B cell (primary cell): ENCODE results near the gene PTGFRN. TPM values are rescaled to one million over a fixed set of nuclear protein-coding genes. Genes with fewer than 3 reads are reported as not detected.

Experiments
- ATAC-seq: fragments of 200-7000 bp; cut with Tn5 transposase; one replicate; pipeline ENCODE4 v1.10.0; 2021; ENCODE audit warnings: low read depth, mild to moderate bottlenecking, moderate number of reproducible peaks, moderate library complexity
- CTCF ChIA-PET: fragments of 350-600 bp; sonication (Branson Sonifier 250); formaldehyde crosslinking; loops from one replicate; lab custom pipeline; 2021; ENCODE audit warnings: antibody characterized with exemption, inconsistent platforms; lab: Charles Lee
- POLR2A ChIA-PET: fragments of 350-600 bp; sonication (Branson Sonifier 250); formaldehyde crosslinking; loops from one replicate; lab custom pipeline; 2021; ENCODE audit warnings: antibody characterized with exemption; lab: Charles Lee
- DNase-seq: peaks from one replicate; pipeline ENCODE4 v3.0.0; 2013
- H2AFZ ChIP-seq: 2 replicates; pipeline ENCODE4 v1.6.1; 2012; ENCODE audit warnings: mild to moderate bottlenecking, low read depth, low read length; ENCODE audit not compliant: insufficient read depth, poor library complexity, severe bottlenecking
- H3K27ac ChIP-seq, 2 donors: 1 replicate in 1 of 2; 2 replicates in 1 of 2; pipeline ENCODE4 v1.5.1; 2012 to 2013; ENCODE audit warnings: low read length in 2 of 2, mild to moderate bottlenecking in 2 of 2, moderate library complexity in 1 of 2
- H3K27me3 ChIP-seq, 4 experiments: fragments of 200-600 bp in 1 of 4; sonication (generic) in 1 of 4; replicated peaks in 1 of 4; 1 replicate in 2 of 4; 2 replicates in 2 of 4; pipeline versions ENCODE4 v1.6.1 to v1.7.0; 2013 to 2016; ENCODE audit warnings: low read length in 3 of 4, mild to moderate bottlenecking in 2 of 4, mixed read lengths in 1 of 4, moderate library complexity in 1 of 4; ENCODE audit not compliant: insufficient read depth in 4 of 4, control insufficient read depth in 3 of 4; ENCODE audit errors: control extremely low read depth in 1 of 4
- H3K36me3 ChIP-seq, 2 experiments: replicated peaks in 1 of 2; 1 replicate in 1 of 2; 2 replicates in 1 of 2; pipeline versions ENCODE4 v1.6.1 to v1.7.1; 2013; ENCODE audit warnings: low read length in 1 of 2; ENCODE audit not compliant: insufficient read depth in 2 of 2, control insufficient read depth in 1 of 2; ENCODE audit errors: control extremely low read depth in 1 of 2, extremely low read depth in 1 of 2
- H3K4me1 ChIP-seq, 2 donors: fragments of 200-600 bp in 1 of 2; sonication (generic) in 1 of 2; 1 replicate in 1 of 2; 2 replicates in 1 of 2; pipeline versions ENCODE4 v1.5.1 to v1.6.1; 2013 to 2017; ENCODE audit warnings: low read length in 2 of 2; ENCODE audit not compliant: control insufficient read depth in 2 of 2, insufficient read depth in 2 of 2
- H3K4me2 ChIP-seq: replicated peaks from 2 replicates; pipeline ENCODE3; 2012; ENCODE audit warnings: mild to moderate bottlenecking, low read depth, low read length; ENCODE audit not compliant: poor library complexity, severe bottlenecking
- H3K4me3 ChIP-seq, 5 experiments: fragments of 200-600 bp in 1 of 5; sonication (generic) in 1 of 5; 1 replicate in 3 of 5; 2 replicates in 2 of 5; pipeline versions ENCODE4 v1.5.1 to v1.7.0; 2011 to 2016; ENCODE audit warnings: low read length in 4 of 5, mild to moderate bottlenecking in 4 of 5, low read depth in 2 of 5, control low read depth in 1 of 5, moderate library complexity in 1 of 5; ENCODE audit not compliant: insufficient read depth in 1 of 5; ENCODE audit errors: control extremely low read depth in 1 of 5, extremely low read depth in 1 of 5
- H3K79me2 ChIP-seq: fragments of 200-600 bp; sonication (generic); one replicate; pipeline ENCODE4 v1.6.0; 2016; ENCODE audit warnings: low read length; ENCODE audit not compliant: control insufficient read depth, insufficient read depth
- H3K9ac ChIP-seq: fragments of 200-600 bp; sonication (generic); 2 replicates; pipeline ENCODE4 v1.6.1; 2017; ENCODE audit warnings: mild to moderate bottlenecking, low read length, moderate library complexity
- H3K9me3 ChIP-seq, 3 donors: one replicate each; pipeline versions ENCODE4 v1.6.1 to v1.7.1; 2013; ENCODE audit warnings: low read length in 2 of 3; ENCODE audit not compliant: control insufficient read depth in 2 of 3, insufficient read depth in 1 of 3; ENCODE audit errors: control extremely low read depth in 1 of 3
- H4K20me1 ChIP-seq: 2 replicates; pipeline ENCODE4 v1.6.0; 2012; ENCODE audit warnings: mild to moderate bottlenecking, low read length; ENCODE audit not compliant: insufficient read depth, control insufficient read depth, poor library complexity, severe bottlenecking
- H3K27ac Mint-ChIP-seq: one replicate; pipeline ENCODE4 v1.8.0; 2021; ENCODE audit warnings: mixed read lengths
- H3K27me3 Mint-ChIP-seq: one replicate; pipeline ENCODE4 v1.8.0; 2021; ENCODE audit warnings: mixed read lengths
- H3K4me1 Mint-ChIP-seq: one replicate; pipeline ENCODE4 v1.8.0; 2021; ENCODE audit warnings: mixed read lengths
- H3K4me3 Mint-ChIP-seq: one replicate; pipeline ENCODE4 v1.8.0; 2021; ENCODE audit warnings: mixed read lengths
- H3K9me3 Mint-ChIP-seq: one replicate; pipeline ENCODE4 v1.8.0; 2022; ENCODE audit warnings: mixed read lengths; ENCODE audit not compliant: insufficient read depth
- EZH2 ChIP-seq: IDR thresholded peaks from 2 replicates; pipeline ENCODE4 v1.6.1; 2012; ENCODE audit warnings: borderline replicate concordance, low read depth, mild to moderate bottlenecking, moderate library complexity, low read length; ENCODE audit not compliant: insufficient read depth, poor library complexity, severe bottlenecking
- WGBS: methylation state at CpG from one replicate; pipeline ENCODE4 v1.1.5; 2013; ENCODE audit warnings: missing lambda C conversion rate; ENCODE audit not compliant: insufficient coverage; 5-methylcytosine and 5-hydroxymethylcytosine counted together
- intact Hi-C: fragments of 100-400 bp; cut with micrococcal nuclease; formaldehyde crosslinking; loops from one replicate; pipeline ENCODE4 v1.10.0; 2022
- polyA plus RNA-seq: library from polyadenylated mRNA; depleted of rRNA; stranded (reverse); fragments of >200 nt; gene quantifications from 2 replicates; pipeline ENCODE4 v1.2.3, GENCODE V29; 2012
- total RNA-seq, 2 donors: library from RNA; stranded (reverse); fragments of 120-200 nt in 1 of 2; gene quantifications; 1 replicate in 1 of 2; 2 replicates in 1 of 2; pipeline versions ENCODE4 v1.2.3 to v1.2.4, GENCODE V29; 2013 to 2022
- TF ChIP-seq, protein P1 (sequence below): fragments of 200-600 bp; IDR thresholded peaks from one replicate; pipeline ENCODE4 v1.8.0; 2022; ENCODE audit warnings: antibody characterized with exemption, mild to moderate bottlenecking

Gene PTGFRN
- total and polyA plus RNA-seq, 2 donors (not counting 1 experiment from before 2014, with no cell fraction given), result 0.17 TPM; not detected in 1

DNA sequence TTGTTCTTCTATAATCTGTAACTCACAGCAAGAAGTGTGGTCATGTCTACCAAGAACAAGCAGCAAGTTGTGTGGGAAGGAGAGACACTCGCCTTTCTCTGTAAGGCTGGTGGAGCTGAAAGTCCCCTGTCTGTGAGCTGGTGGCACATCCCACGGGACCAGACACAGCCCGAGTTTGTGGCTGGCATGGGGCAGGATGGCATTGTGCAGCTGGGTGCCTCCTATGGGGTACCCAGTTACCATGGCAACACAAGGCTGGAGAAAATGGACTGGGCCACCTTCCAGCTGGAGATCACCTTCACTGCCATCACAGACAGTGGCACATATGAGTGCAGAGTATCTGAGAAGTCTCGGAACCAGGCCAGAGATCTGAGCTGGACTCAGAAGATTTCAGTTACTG lies 107.3 kb downstream of the PTGFRN start:
- DNase-seq, result no peak
- ChIA-PET POLR2A (no interaction called here), CTCF (interaction anchor here (0.9 kb wide), 1 partner anchor 11 kb away, joined by 3 read pairs; no protein-coding TSS in a partner anchor)
- H3K4me1 Mint-ChIP-seq, result peaks cover 2% of the 10 kb centered on the region
- Histone ChIP-seq H4K20me1 (no peaks in the 10 kb centered on the region), H3K36me3 (no peaks in the 10 kb centered on the region), H3K79me2 (no peaks in the 10 kb centered on the region), H3K27me3 (no peaks in the 10 kb centered on the region), H2AFZ (no peak overlapping the region), H3K9ac (no peak overlapping the region), H3K4me2 (no peak overlapping the region), H3K4me3 (no peak overlapping the region), H3K9me3 (no peaks in the 10 kb centered on the region), H3K4me1 (no peaks in the 10 kb centered on the region), H3K27ac (no peak overlapping the region)
- no CpG with 5 or more reads among the region's 4 CpGs for WGBS
- no peak for ATAC-seq
- no peak for TF ChIP-seq EZH2
- TF ChIP-seq, protein P1, sequence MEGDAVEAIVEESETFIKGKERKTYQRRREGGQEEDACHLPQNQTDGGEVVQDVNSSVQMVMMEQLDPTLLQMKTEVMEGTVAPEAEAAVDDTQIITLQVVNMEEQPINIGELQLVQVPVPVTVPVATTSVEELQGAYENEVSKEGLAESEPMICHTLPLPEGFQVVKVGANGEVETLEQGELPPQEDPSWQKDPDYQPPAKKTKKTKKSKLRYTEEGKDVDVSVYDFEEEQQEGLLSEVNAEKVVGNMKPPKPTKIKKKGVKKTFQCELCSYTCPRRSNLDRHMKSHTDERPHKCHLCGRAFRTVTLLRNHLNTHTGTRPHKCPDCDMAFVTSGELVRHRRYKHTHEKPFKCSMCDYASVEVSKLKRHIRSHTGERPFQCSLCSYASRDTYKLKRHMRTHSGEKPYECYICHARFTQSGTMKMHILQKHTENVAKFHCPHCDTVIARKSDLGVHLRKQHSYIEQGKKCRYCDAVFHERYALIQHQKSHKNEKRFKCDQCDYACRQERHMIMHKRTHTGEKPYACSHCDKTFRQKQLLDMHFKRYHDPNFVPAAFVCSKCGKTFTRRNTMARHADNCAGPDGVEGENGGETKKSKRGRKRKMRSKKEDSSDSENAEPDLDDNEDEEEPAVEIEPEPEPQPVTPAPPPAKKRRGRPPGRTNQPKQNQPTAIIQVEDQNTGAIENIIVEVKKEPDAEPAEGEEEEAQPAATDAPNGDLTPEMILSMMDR, result no peak
- H3K27me3 Mint-ChIP-seq, result no peaks in the 10 kb centered on the region
- H3K9me3 Mint-ChIP-seq, result no peaks in the 10 kb centered on the region
- intact Hi-C loops, result no loop called here
- H3K4me3 Mint-ChIP-seq, result no peak overlapping the region
- no peak overlapping the region for H3K27ac Mint-ChIP-seq

DNA sequence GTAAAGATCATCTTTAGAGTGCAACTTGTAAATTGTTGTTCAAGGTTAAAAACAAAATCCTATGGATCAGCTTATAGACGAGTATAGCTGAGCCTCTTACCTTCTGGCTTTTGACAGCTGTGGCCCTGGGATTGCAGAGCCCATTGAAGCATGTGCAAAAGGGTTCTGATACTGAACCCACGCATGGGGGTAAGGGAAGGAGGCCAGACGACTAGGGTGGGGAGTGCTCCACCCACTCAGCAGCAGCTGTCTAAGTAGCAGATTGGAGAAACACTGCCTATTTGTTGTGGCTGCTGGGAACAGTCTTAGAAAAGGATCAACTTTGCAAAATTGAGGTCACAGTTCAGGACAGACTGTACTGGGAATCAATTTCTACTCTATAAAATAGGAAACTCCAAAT lies 107.9 kb downstream of the PTGFRN start:
- Histone ChIP-seq H3K4me2 (no peak overlapping the region), H3K9me3 (no peaks in the 10 kb centered on the region), H3K27me3 (no peaks in the 10 kb centered on the region), H4K20me1 (no peaks in the 10 kb centered on the region), H2AFZ (no peak overlapping the region), H3K27ac (no peak overlapping the region), H3K9ac (no peak overlapping the region), H3K4me1 (no peaks in the 10 kb centered on the region), H3K79me2 (no peaks in the 10 kb centered on the region), H3K4me3 (no peak overlapping the region), H3K36me3 (no peaks in the 10 kb centered on the region)
- no peak for TF ChIP-seq EZH2
- TF ChIP-seq, protein P1, result no peak
- 22% methylated on average over 3 of the region's 3 CpGs for WGBS
- no peaks in the 10 kb centered on the region for H3K27me3 Mint-ChIP-seq
- H3K4me1 Mint-ChIP-seq, result peaks cover 2% of the 10 kb centered on the region
- no peak overlapping the region for H3K27ac Mint-ChIP-seq
- intact Hi-C loops, result no loop called here
- CTCF ChIA-PET, result interaction anchor here (0.9 kb wide), 1 partner anchor 11 kb away, joined by 3 read pairs; no protein-coding TSS in a partner anchor
- DNase-seq (no peak), ATAC-seq (no peak)
- no peak overlapping the region for H3K4me3 Mint-ChIP-seq
- POLR2A ChIA-PET, result no interaction called here
- no peaks in the 10 kb centered on the region for H3K9me3 Mint-ChIP-seq
